GM21390 (cell line): Measurements from ENCODE around the gene LHX3.
"Not testable (repeated sequence)": the region's sequence is repeated elsewhere in the genome, so short reads cannot be mapped to it uniquely, and the experiment has no call there.

Experiments used
- ATAC-seq: cut with Tn5 transposase; IDR thresholded peaks from one replicate; pipeline ENCODE4 v1.9.1; 2021; ENCODE audit not compliant: unreplicated experiment

The LHX3 gene

GRCh38 chr9:136156209-136157120 is 48.5 kb downstream of the LHX3 start:
- ATAC-seq, result no peak

- ATAC-seq, result no peak
Measured at GRCh38 chr9:136155576-136155975, 49.4 kb downstream of the LHX3 start.

- no peak for ATAC-seq
Measured at GRCh38 chr9:136154943-136155342, 50.0 kb downstream of the LHX3 start.

GRCh38 chr9:136153381-136154065 is 51.4 kb downstream of the LHX3 start:
- ATAC-seq, result no peak

- no peak for ATAC-seq
Measured at GRCh38 chr9:136152931-136153330, 52.0 kb downstream of the LHX3 start.

GRCh38 chr9:136152543-136152866 is 52.4 kb downstream of the LHX3 start:
- ATAC-seq, result no peak

GRCh38 chr9:136151848-136152542 is 52.9 kb downstream of the LHX3 start:
- no peak for ATAC-seq

- no peak for ATAC-seq
Measured at GRCh38 chr9:136151214-136151804, 53.6 kb downstream of the LHX3 start.

- ATAC-seq, result not testable (repeated sequence)
Measured at GRCh38 chr9:136150664-136151213, 54.2 kb downstream of the LHX3 start.

GRCh38 chr9:136149853-136150252 is 55.1 kb downstream of the LHX3 start:
- no peak for ATAC-seq

- ATAC-seq, result no peak
Measured at GRCh38 chr9:136149337-136149736, 55.6 kb downstream of the LHX3 start.

- no peak for ATAC-seq
Measured at GRCh38 chr9:136148766-136149165, 56.2 kb downstream of the LHX3 start.

GRCh38 chr9:136147890-136148714 is 56.8 kb downstream of the LHX3 start:
- ATAC-seq, result no peak

- ATAC-seq, result no peak
Measured at GRCh38 chr9:136147038-136147889, 57.7 kb downstream of the LHX3 start.
